A549 treated with dexamethasone at 1 μM for 4 hours (cell line): Measurements from ENCODE around the gene SGPP1. TPM values are rescaled to one million over a fixed set of nuclear protein-coding genes. Genes with fewer than 3 reads are reported as not detected.

ENCODE experiments used
- total RNA-seq: library from RNA; stranded (reverse); fragments of 200-300 nt; extraction: Qiagen RNA extraction; gene quantifications from 5 replicates; pipeline ENCODE4 v1.2.3, GENCODE V29; 2022

The SGPP1 gene, protein sequence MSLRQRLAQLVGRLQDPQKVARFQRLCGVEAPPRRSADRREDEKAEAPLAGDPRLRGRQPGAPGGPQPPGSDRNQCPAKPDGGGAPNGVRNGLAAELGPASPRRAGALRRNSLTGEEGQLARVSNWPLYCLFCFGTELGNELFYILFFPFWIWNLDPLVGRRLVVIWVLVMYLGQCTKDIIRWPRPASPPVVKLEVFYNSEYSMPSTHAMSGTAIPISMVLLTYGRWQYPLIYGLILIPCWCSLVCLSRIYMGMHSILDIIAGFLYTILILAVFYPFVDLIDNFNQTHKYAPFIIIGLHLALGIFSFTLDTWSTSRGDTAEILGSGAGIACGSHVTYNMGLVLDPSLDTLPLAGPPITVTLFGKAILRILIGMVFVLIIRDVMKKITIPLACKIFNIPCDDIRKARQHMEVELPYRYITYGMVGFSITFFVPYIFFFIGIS
- 11.4 to 16.4 TPM (median 12.4 TPM) in 5 replicates for total RNA-seq

GRCh38 chr14:63727736-63728728 is at the start of gene SGPP1:
SGPP1 (minus strand) TSS chr14:63728065; CDS start chr14:63727944, 121 bp downstream.

GRCh38 chr14:63641473-63642228 is 86.2 kb downstream of the SGPP1 start, which contains the start of gene WDR89:
WDR89 (minus strand) TSS chr14:63641871; CDS start chr14:63599942, 41,929 bp downstream.

Other genes starting within 250 kb of the SGPP1 start
- 21.1 to 29.8 TPM (median 27.9 TPM) in 5 replicates for gene PPP2R5E, start 184.7 kb downstream of the SGPP1 start, total RNA-seq
- gene WDR89, start 86.2 kb downstream of the SGPP1 start, total RNA-seq: 7.4 to 9.5 TPM (median 8.9 TPM) in 5 replicates
- 7.8 to 11.7 TPM (median 11.0 TPM) in 5 replicates for gene SYNE2, start 124.9 kb upstream of the SGPP1 start, total RNA-seq